KMS-11 (cell line): ENCODE results near the gene PPP1R3C.

Source experiments
- H2AFZ ChIP-seq: fragments of 200-600 bp; sonication (generic); 2 replicates; pipeline ENCODE4 v1.6.1; 2016; ENCODE audit warnings: antibody characterized with exemption, mixed run types, low read depth
- H3K27ac ChIP-seq: fragments of 200-600 bp; sonication (generic); 2 replicates; pipeline ENCODE4 v1.6.1; 2016; ENCODE audit warnings: mild to moderate bottlenecking, mixed run types
- H3K27me3 ChIP-seq: fragments of 200-600 bp; sonication (generic); 2 replicates; pipeline ENCODE4 v1.6.1; 2017; ENCODE audit warnings: mild to moderate bottlenecking, low read depth, mixed run types, moderate library complexity; ENCODE audit not compliant: insufficient read depth
- H3K36me3 ChIP-seq: fragments of 200-600 bp; sonication (generic); 2 replicates; pipeline ENCODE4 v1.6.1; 2017; ENCODE audit warnings: mild to moderate bottlenecking, mixed run types; ENCODE audit not compliant: insufficient read depth
- H3K4me1 ChIP-seq: fragments of 200-600 bp; sonication (generic); 2 replicates; pipeline ENCODE4 v1.6.1; 2016; ENCODE audit warnings: mild to moderate bottlenecking, low read depth, mixed run types; ENCODE audit not compliant: poor library complexity, severe bottlenecking
- H3K4me2 ChIP-seq: fragments of 200-600 bp; sonication (generic); 2 replicates; pipeline ENCODE4 v1.7.0; 2016; ENCODE audit warnings: mild to moderate bottlenecking, mixed run types
- H3K4me3 ChIP-seq: fragments of 200-600 bp; sonication (generic); IDR thresholded peaks from 2 replicates; pipeline ENCODE4 v1.6.1; 2017; ENCODE audit warnings: low read depth, low read length, mixed read lengths; ENCODE audit not compliant: insufficient read depth
- H3K79me2 ChIP-seq: fragments of 200-600 bp; sonication (generic); 2 replicates; pipeline ENCODE4 v1.6.1; 2016; ENCODE audit warnings: low read depth, mixed run types; ENCODE audit not compliant: insufficient read depth
- H3K9ac ChIP-seq: fragments of 200-600 bp; sonication (generic); 2 replicates; pipeline ENCODE4 v1.6.1; 2016; ENCODE audit warnings: mild to moderate bottlenecking, mixed run types
- H4K20me1 ChIP-seq: fragments of 200-600 bp; sonication (generic); 2 replicates; pipeline ENCODE4 v1.6.1; 2016; ENCODE audit warnings: mild to moderate bottlenecking, mixed run types; ENCODE audit not compliant: insufficient read depth
- CTCF ChIP-seq: fragments of 200-600 bp; sonication (generic); conservative IDR thresholded peaks from 2 replicates; pipeline ENCODE4 v1.6.1; 2017; ENCODE audit warnings: low read depth, mild to moderate bottlenecking, antibody characterized with exemption, low read length, moderate library complexity, mixed read lengths

Gene PPP1R3C

GRCh38 chr10:91622601-91623000 is 10.3 kb downstream of the PPP1R3C start:
- H3K4me3 ChIP-seq = no peak overlapping the region
- TF ChIP-seq CTCF = no peak
- no peaks in the 10 kb centered on the region for H4K20me1 ChIP-seq
- no peak overlapping the region for H2AFZ ChIP-seq
- no peaks in the 10 kb centered on the region for H3K79me2 ChIP-seq
- H3K27me3 ChIP-seq = no peaks in the 10 kb centered on the region
- no peaks in the 10 kb centered on the region for H3K36me3 ChIP-seq
- H3K4me1 ChIP-seq = no peaks in the 10 kb centered on the region
- H3K4me2 ChIP-seq = no peak overlapping the region
- no peak overlapping the region for H3K9ac ChIP-seq
- H3K27ac ChIP-seq = no peak overlapping the region

DNA sequence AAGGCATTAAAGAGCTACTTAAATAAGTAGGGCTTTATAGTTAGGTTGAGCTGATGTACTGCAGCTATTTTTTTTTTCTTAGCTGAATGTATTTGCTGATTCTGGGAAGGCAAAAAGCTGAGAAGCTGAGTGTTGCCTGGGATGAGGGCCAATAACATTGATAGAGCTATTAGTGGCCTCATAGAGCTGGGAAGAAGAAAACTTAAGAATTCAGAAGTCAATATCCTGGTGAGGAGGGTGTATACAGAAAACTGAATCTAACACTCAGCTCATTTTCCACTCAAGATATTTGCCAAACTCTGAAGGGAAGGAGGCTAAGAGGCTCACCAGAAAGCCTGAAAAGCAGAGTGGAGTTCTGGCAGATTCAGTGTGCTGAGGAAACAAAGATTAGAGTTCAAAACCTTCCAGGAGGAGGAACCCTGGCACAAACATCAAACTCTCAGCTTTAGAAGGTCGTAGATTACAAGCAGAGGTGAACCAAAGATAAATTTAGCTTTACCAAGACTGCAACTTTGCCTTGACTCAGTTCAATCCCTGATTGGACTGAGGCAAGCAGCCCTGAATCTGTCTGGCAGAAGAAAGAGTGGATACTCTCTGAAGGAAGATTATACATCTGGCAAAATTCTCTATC is 11.3 kb downstream of the PPP1R3C start:
- H3K4me1 ChIP-seq = no peaks in the 10 kb centered on the region
- no peaks in the 10 kb centered on the region for H3K36me3 ChIP-seq
- no peaks in the 10 kb centered on the region for H4K20me1 ChIP-seq
- H3K4me2 ChIP-seq = no peak overlapping the region
- H2AFZ ChIP-seq = no peak overlapping the region
- H3K4me3 ChIP-seq = no peak overlapping the region
- no peaks in the 10 kb centered on the region for H3K79me2 ChIP-seq
- H3K9ac ChIP-seq = no peak overlapping the region
- H3K27ac ChIP-seq = no peak overlapping the region
- TF ChIP-seq CTCF = no peak
- no peaks in the 10 kb centered on the region for H3K27me3 ChIP-seq

GRCh38 chr10:91617072-91617609 is 15.7 kb downstream of the PPP1R3C start:
- no peaks in the 10 kb centered on the region for H3K36me3 ChIP-seq
- no peaks in the 10 kb centered on the region for H3K27me3 ChIP-seq
- H3K27ac ChIP-seq = no peak overlapping the region
- no peaks in the 10 kb centered on the region for H3K79me2 ChIP-seq
- H3K4me1 ChIP-seq = no peaks in the 10 kb centered on the region
- H3K9ac ChIP-seq = no peak overlapping the region
- TF ChIP-seq CTCF = no peak
- no peak overlapping the region for H3K4me3 ChIP-seq
- no peak overlapping the region for H2AFZ ChIP-seq
- no peak overlapping the region for H3K4me2 ChIP-seq
- H4K20me1 ChIP-seq = no peaks in the 10 kb centered on the region

- no peak overlapping the region for H3K4me2 ChIP-seq
- no peak overlapping the region for H3K9ac ChIP-seq
These were observed 16.7 kb downstream of the PPP1R3C start for GRCh38 chr10:91616137-91616536.

More at GRCh38 chr10:91616137-91616536, 16.7 kb downstream of the PPP1R3C start:
- Histone ChIP-seq H2AFZ (no peak overlapping the region), H3K79me2 (no peaks in the 10 kb centered on the region), H4K20me1 (no peaks in the 10 kb centered on the region), H3K4me3 (no peak overlapping the region), H3K36me3 (no peaks in the 10 kb centered on the region), H3K27ac (no peak overlapping the region), H3K4me1 (no peaks in the 10 kb centered on the region), H3K27me3 (no peaks in the 10 kb centered on the region)
- no peak for TF ChIP-seq CTCF
